GM12875 (cell line): ENCODE results near the gene FUT3.

ENCODE experiments used
- H3K4me3 ChIP-seq: one replicate; pipeline ENCODE4 v1.5.1; 2011; ENCODE audit warnings: low read depth, low read length, control low read depth
- TF ChIP-seq, protein P1 (sequence below): IDR thresholded peaks from 2 replicates; pipeline ENCODE4 v1.5.1; 2011; ENCODE audit warnings: low read depth, mild to moderate bottlenecking, control low read depth, inconsistent platforms, low read length, moderate library complexity, borderline replicate concordance; ENCODE audit not compliant: insufficient read depth

Gene FUT3

DNA sequence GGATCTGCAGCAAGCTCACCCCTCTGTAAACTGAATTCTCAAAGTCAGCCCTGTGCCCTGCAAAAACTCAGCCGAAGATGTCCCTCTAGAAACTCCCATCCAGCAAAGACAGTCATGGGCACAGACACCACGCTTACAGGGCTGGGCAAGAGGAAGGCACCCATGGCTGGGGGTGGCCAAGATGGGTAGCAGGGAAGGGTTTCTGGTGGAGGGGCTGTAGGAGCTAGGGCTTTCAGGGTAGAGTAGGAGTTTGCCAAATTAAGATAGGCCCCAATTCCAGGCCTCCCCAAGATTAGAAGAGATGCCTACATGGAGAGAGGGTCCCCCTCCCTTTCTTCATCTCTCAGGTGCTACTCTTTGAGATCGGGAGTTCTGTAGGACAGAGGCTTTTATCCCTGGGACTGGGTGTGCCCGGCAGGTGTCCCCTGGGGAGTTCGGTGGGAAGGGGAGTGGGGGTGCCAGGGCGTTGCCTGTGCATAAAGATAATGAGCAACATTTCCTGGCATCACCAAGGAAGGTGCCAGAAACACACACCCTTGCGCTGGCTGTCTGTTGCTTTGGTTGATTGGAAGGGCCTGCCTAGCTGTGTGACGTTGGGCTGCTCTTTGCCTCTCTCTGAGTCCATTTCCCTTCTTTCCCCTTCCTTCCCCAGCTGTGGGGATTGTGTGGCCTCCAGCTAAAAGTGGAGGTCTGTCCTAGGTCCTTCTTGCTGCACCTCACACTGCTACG lies 37.0 kb downstream of the FUT3 start:
- no peak overlapping the region for H3K4me3 ChIP-seq
- TF ChIP-seq, protein P1, sequence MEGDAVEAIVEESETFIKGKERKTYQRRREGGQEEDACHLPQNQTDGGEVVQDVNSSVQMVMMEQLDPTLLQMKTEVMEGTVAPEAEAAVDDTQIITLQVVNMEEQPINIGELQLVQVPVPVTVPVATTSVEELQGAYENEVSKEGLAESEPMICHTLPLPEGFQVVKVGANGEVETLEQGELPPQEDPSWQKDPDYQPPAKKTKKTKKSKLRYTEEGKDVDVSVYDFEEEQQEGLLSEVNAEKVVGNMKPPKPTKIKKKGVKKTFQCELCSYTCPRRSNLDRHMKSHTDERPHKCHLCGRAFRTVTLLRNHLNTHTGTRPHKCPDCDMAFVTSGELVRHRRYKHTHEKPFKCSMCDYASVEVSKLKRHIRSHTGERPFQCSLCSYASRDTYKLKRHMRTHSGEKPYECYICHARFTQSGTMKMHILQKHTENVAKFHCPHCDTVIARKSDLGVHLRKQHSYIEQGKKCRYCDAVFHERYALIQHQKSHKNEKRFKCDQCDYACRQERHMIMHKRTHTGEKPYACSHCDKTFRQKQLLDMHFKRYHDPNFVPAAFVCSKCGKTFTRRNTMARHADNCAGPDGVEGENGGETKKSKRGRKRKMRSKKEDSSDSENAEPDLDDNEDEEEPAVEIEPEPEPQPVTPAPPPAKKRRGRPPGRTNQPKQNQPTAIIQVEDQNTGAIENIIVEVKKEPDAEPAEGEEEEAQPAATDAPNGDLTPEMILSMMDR = no peak

DNA sequence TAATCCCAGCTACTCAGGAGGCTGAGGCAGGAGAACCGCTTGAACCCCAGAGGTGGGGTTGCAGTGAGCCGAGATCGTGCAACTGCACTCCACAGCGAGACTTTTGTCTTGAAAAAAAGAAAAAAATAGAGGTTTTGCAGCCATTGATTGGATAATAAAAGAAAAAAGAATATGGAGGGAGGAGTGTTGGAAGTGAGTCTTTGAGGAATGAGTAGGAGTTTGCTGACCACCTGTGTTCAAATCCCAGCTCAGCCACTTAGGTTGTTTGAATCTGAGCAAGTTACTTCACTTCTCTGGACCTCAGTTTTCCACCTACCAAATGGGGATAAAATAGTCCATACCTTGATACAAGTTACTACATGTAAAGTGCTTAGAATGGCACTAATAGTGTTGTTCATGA lies 40.1 kb downstream of the FUT3 start:
- TF ChIP-seq, protein P1 = no peak
- no peak overlapping the region for H3K4me3 ChIP-seq

DNA sequence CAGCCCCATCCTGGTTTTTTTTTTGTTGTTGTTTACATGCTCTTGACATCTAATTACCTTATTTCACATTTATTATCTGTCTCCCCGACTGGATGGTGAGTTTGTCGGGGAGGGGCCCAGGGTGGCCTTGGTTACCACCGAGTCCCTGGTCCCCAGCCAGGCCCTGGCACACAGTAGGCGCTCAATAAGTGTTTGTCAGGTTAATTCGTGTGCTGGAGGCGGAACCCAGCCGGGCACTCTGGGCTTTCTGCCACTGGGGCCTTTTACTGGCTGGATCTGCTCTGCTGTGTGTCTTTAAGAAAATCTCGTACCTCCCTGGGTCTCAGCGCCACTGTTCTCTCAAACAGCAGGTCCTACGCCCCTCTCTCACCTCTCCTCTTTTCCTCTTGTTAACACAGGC lies 41.8 kb downstream of the FUT3 start:
- no peak overlapping the region for H3K4me3 ChIP-seq
- TF ChIP-seq, protein P1 = no peak

DNA sequence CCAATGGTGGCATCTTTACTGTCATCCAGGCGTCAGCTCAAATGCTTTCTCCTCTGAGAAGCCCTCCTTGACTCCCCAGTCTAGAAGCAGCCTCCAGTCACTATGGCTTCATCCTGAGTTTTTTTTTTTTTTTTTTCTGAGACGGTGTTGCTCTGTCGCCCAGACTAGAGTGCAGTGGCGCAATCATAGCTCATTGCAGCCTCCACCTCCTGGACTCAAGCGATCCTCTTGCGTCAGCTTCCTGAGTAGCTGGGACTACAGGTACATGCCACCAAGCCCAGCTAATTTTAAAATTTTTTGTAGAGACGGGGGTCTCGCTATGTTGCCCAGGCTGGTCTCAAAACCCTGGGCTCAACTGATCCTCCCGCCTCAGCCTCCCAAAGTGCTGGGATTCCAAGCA lies 42.2 kb downstream of the FUT3 start:
- no peak overlapping the region for H3K4me3 ChIP-seq
- TF ChIP-seq, protein P1 = no peak

DNA sequence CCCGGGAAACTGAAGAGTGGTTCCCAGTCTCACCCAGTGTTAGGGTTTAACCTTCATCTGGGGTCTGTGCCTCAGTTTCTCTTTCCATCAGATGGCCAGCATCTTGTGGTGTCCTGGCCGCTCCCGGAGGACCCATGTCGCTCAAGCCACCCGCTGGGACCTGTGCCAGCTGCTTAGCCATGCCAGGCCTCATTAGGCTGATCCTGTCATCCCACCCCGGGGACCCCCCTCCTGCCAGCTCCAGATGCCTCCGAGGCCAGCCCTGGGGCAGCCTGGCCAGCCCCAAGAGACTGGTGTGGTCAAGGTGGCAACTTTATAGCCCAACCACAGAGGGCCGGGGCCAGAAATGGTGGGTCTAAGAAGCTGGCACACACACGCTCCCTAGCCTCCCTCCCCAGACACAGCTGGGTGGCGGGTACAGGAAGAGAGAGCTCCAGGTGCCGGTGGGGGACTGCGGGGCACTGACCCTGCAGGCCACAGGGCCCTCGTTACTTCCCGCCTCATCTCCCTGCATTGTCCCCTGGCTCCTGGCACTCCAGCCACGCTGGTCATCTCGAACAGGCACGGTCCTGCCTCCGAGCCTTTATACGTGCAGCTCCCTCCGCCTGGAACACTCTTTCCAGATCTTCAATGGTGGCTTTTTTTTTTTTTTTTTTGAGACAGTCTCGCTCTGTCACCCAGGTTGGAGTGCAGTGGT lies 43.0 kb downstream of the FUT3 start:
- no peak overlapping the region for H3K4me3 ChIP-seq
- TF ChIP-seq, protein P1 = no peak

DNA sequence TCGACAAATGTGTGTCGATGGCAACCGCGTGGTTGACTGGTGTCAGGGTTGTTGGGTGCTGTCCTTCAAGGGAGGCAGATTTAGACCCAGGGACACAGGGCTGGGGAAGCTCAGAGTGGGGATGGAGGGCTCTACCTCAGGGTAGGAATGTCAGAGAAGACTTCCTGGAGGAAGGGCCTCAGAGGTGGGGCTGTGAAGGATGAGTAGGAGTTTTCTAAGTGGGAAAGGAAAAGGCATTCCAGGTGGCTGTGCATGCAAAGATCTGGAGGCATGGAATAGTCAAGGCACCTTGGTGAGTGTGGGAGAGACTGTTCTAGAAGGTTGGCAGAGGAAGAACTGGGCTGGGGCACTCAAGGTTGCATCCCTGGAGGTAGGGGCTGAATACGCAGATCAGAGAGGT lies 44.3 kb downstream of the FUT3 start:
- no peak overlapping the region for H3K4me3 ChIP-seq

More for the DNA sequence above, 44.3 kb downstream of the FUT3 start:
- TF ChIP-seq, protein P1 = no peak
